Mesothelial cell of epicardium (in vitro differentiated cells): ENCODE data around the gene FKBP5. TPM values are rescaled to one million over a fixed set of nuclear protein-coding genes. Genes with fewer than 3 reads are reported as not detected.

Source experiments
- DNase-seq, 2 experiments: peaks; one replicate each; pipeline ENCODE4 v3.0.0; 2021; ENCODE audit warnings: low spot score in 2 of 2; ENCODE audit not compliant: unreplicated experiment in 2 of 2
- H3K27ac Mint-ChIP-seq: 2 replicates; pipeline ENCODE4 v1.8.0; 2021; ENCODE audit warnings: mixed read lengths
- H3K27me3 Mint-ChIP-seq: 2 replicates; pipeline ENCODE4 v1.8.0; 2021; ENCODE audit warnings: low read depth, mixed read lengths
- H3K36me3 Mint-ChIP-seq: 2 replicates; pipeline ENCODE4 v1.8.0; 2021; ENCODE audit warnings: mixed read lengths
- H3K4me1 Mint-ChIP-seq: 2 replicates; pipeline ENCODE4 v1.8.0; 2021; ENCODE audit warnings: mixed read lengths
- H3K4me3 Mint-ChIP-seq: 2 replicates; pipeline ENCODE4 v1.8.0; 2021; ENCODE audit warnings: mild to moderate bottlenecking, moderate library complexity, mixed read lengths
- H3K9me3 Mint-ChIP-seq: 2 replicates; pipeline ENCODE4 v1.8.0; 2021; ENCODE audit warnings: mixed read lengths
- total RNA-seq: library from RNA; stranded (reverse); gene quantifications from 3 replicates; pipeline ENCODE4 v1.2.1, GENCODE V29; 2021
- TF ChIP-seq, protein P1 (sequence below): fragments of 200-600 bp; sonication (generic); IDR thresholded peaks from one replicate; pipeline ENCODE4 v1.5.0; 2021; ENCODE audit warnings: antibody characterized with exemption; ENCODE audit not compliant: unreplicated experiment

Gene FKBP5
- total RNA-seq, 1 donor from 2014 or later, result 7.3 TPM

DNA sequence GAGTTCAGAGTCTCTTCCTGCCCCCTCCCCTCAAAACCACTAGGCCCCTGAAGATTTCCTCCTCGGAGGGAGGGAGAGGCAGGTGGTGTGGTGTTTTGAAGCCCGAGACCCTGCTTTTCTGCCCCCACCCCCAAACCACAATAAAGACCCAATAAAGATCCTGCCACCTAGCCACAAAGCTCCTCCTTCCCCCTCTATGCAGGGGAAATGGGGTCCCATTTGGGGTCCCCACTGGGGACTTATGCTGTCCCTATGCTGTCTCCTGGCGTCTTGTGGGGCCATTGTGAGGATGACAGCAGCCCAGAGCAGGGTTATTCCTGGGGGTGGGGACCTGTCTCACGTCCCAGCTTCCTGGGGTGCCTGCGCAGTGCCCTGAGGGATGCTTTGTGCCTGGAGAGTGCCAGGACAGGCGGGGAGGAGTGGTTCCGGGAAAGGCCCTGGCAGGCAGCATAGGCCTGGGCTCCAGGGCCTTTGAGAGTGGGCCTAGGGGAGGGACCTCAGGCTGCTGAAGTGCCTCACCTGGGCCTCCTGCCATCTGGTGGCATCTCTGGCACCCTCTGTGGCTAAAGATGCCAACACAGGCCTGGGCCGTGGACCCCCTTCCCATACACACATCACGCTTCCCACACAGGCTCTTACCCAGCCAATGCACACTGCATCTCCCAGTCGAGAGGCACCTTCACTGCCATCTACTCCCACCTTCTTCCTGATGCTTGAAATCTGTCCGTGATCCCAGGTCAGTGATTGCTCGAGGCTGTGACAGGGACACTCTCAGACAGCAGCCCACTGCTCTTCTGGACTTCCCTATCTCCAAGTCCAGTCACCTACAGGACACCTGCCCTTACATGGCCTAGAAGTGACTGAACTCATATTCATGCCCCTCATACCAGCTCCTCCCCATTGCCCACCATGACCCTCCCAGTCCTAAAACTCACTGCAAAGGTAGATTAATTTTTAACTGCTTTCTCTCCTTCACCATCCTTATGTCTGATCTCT, 40.3 kb upstream of the FKBP5 start:
- no peak for DNase-seq
- Mint-ChIP-seq H3K36me3 (no peaks in the 10 kb centered on the region), H3K4me1 (peaks cover 58% of the 10 kb centered on the region), H3K9me3 (no peaks in the 10 kb centered on the region), H3K4me3 (peak overlapping the region; percentile 76), H3K27me3 (peaks cover 11% of the 10 kb centered on the region), H3K27ac (peak overlapping the region; percentile 94)
- TF ChIP-seq, protein P1, sequence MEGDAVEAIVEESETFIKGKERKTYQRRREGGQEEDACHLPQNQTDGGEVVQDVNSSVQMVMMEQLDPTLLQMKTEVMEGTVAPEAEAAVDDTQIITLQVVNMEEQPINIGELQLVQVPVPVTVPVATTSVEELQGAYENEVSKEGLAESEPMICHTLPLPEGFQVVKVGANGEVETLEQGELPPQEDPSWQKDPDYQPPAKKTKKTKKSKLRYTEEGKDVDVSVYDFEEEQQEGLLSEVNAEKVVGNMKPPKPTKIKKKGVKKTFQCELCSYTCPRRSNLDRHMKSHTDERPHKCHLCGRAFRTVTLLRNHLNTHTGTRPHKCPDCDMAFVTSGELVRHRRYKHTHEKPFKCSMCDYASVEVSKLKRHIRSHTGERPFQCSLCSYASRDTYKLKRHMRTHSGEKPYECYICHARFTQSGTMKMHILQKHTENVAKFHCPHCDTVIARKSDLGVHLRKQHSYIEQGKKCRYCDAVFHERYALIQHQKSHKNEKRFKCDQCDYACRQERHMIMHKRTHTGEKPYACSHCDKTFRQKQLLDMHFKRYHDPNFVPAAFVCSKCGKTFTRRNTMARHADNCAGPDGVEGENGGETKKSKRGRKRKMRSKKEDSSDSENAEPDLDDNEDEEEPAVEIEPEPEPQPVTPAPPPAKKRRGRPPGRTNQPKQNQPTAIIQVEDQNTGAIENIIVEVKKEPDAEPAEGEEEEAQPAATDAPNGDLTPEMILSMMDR, result no peak

DNA sequence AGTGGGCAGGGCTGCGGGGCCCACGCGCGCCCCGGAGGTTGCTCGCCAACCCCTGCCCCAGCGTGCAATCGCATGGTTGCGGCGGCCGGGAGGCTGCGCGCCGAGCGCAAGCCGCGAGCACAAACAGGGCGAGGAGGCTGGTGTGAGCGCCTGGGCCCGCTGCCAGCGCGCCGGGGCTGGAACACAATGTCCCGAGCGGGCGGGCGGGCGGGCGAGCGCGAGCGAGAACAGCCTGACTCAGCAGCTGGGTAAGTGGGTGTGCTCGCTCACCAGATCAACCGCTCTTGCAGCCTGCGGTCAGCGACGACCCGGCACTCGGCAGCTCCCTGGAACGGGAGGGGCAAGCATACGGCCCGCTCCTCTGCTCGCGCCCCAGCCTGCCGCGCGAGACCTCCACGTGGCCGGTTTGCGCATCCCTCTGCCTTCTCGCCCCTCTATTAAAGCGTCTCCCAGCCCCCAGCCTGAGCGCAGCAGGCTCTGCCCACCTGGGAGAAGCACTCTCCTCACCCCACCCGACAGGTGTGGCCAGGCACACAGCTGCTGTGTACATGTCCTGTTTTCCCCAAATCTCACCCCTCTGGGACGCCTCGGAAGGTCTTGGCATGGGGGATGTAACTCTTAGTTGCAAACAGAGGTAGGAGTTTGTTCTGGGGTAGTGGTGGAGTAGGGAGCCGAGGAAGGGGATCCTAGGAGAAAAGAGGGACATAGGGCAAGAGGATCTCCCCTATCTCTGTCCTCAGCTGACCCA, 39.4 kb upstream of the FKBP5 start:
- Mint-ChIP-seq H3K27ac (peak overlapping the region; percentile 94), H3K4me3 (peak overlapping the region; percentile 76), H3K36me3 (no peaks in the 10 kb centered on the region), H3K9me3 (no peaks in the 10 kb centered on the region), H3K27me3 (peaks cover 11% of the 10 kb centered on the region), H3K4me1 (peaks cover 54% of the 10 kb centered on the region)
- TF ChIP-seq, protein P1, result no peak
- DNase-seq, result peak; percentile 68 to 85

DNA sequence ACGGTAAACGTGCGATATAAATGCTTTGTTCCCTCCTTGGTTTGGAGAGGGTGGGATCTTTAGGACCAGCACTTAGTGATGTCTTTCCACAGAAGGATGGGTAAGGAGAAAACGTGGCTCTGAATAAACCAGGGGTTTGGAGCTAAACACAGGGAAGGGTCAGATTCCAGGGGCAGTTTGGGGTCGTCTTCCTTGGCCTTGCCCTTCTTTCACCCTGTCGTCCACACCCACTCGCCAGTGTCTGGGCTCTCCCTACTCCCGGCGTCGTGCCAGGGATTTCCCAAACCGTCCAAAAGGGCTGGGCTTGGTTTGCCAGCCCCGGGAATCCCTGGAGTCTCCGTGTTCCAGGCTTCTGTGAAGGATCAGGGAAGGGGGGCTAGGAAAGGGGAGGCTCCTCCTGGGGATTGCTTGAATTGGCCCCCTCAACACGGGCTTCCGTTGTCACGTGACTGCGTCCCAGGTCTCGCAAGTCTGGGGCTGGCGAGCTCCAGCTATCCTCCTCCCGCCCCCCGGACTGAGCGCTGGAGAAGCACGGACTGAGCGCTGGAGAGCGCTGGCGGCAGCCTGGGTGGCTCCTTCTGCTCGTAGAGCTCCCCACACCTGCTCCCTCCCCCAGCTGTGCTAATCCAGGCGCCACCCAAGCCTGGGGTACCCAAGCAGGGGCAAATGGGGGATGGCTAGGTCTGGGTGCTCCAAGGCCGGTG, 38.7 kb upstream of the FKBP5 start:
- Mint-ChIP-seq H3K27me3 (peaks cover 11% of the 10 kb centered on the region), H3K4me3 (peak overlapping the region; percentile 72), H3K4me1 (peaks cover 47% of the 10 kb centered on the region), H3K36me3 (no peaks in the 10 kb centered on the region), H3K9me3 (no peaks in the 10 kb centered on the region), H3K27ac (peak overlapping the region; percentile 84)
- DNase-seq, result peak; percentile 67 to 77
- TF ChIP-seq, protein P1, result no peak

DNA sequence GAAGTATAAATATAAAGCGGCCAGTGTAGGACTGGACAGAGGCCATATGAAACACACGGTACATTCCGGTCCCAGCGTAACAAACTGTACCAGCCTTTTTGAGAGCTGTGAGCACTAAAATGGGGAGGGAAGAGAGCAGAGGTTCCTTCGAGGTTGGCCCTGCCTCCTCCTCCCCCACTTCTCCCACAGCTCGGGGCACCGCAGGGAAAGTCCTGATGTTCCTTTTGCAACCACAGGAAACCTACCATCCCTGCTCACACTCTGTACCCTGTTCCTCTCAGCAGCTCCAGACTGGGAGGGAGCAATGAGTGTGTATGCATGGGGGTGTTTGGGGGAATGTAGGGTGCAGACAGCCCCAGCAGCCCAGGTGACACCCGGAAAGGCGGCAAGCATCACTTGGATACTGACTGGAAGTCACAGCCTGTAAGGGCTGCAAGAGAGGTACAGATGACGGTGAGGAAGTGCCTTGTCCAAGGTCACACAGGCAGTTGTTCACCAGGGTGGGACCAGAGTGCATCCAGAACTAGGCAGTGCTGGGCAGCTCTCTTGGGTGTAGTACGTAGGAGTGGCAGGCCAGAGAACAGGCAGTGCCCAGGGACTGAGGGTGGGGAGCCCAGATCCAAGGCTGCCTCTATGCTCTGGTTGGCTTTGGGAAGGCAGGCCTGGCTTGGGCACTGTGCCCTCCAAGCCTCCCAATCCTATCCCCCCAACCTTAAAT, 37.2 kb upstream of the FKBP5 start:
- Mint-ChIP-seq H3K27ac (peak overlapping the region; percentile 16), H3K9me3 (no peaks in the 10 kb centered on the region), H3K27me3 (peaks cover 11% of the 10 kb centered on the region), H3K4me3 (no peak overlapping the region), H3K36me3 (no peaks in the 10 kb centered on the region), H3K4me1 (peaks cover 48% of the 10 kb centered on the region)
- TF ChIP-seq, protein P1, result no peak
- no peak for DNase-seq
